Heart left ventricle (tissue), 16 donors: ENCODE measurements around the gene CFAP91. TPM values are rescaled to one million over a fixed set of nuclear protein-coding genes. Genes with fewer than 3 reads are reported as not detected.

Experiments used
- ATAC-seq, 4 donors: fragments of 200-7000 bp; cut with Tn5 transposase; one replicate each; pipeline ENCODE4 v1.9.1; 2020 to 2022; ENCODE audit warnings: moderate library complexity in 4 of 4, mild to moderate bottlenecking in 3 of 4, moderate number of reproducible peaks in 1 of 4
- DNase-seq, 5 donors: peaks; one replicate each; pipeline ENCODE4 v3.0.0-alpha.2; 2020
- H3K27ac ChIP-seq, 12 donors: fragments of 200-600 bp; sonication (generic) in 4 of 12; one replicate each; pipeline versions ENCODE4 v1.5.0 to v1.8.0; 2016 to 2022; ENCODE audit warnings: mild to moderate bottlenecking in 2 of 12
- H3K27me3 ChIP-seq, 9 donors: fragments of 200-600 bp; sonication (generic) in 2 of 9; one replicate each; pipeline versions ENCODE4 v1.5.1 to v1.8.0; 2016 to 2022; ENCODE audit warnings: mild to moderate bottlenecking in 3 of 9
- H3K36me3 ChIP-seq, 9 donors: fragments of 200-600 bp; sonication (generic) in 2 of 9; one replicate each; pipeline versions ENCODE4 v1.5.0 to v1.8.0; 2018 to 2022; ENCODE audit warnings: mild to moderate bottlenecking in 2 of 9
- H3K4me1 ChIP-seq, 12 donors: fragments of 200-600 bp; sonication (generic) in 4 of 12; one replicate each; pipeline versions ENCODE4 v1.5.0 to v1.8.0; 2016 to 2022; ENCODE audit warnings: mild to moderate bottlenecking in 3 of 12
- H3K4me3 ChIP-seq, 12 donors: fragments of 200-600 bp; sonication (generic) in 4 of 12; one replicate each; pipeline versions ENCODE4 v1.5.0 to v1.8.0; 2017 to 2022; ENCODE audit warnings: mild to moderate bottlenecking in 9 of 12, moderate library complexity in 4 of 12
- H3K9me3 ChIP-seq, 12 donors: fragments of 200-600 bp; sonication (generic) in 4 of 12; one replicate each; pipeline versions ENCODE4 v1.5.0 to v1.8.0; 2016 to 2022; ENCODE audit warnings: mild to moderate bottlenecking in 1 of 12
- CTCF ChIP-seq, 12 donors: fragments of 200-600 bp; sonication (generic) in 4 of 12; IDR thresholded peaks; one replicate each; pipeline versions ENCODE4 v1.5.0 to v1.8.0; 2018 to 2022; ENCODE audit warnings: antibody characterized with exemption in 12 of 12, mild to moderate bottlenecking in 5 of 12
- POLR2A ChIP-seq, 2 donors: fragments of 450-650 bp; IDR thresholded peaks; one replicate each; pipeline ENCODE4 v1.6.1; 2017; ENCODE audit warnings: antibody characterized with exemption in 2 of 2, mild to moderate bottlenecking in 2 of 2, moderate library complexity in 2 of 2
- WGBS, 4 donors: extraction: QIAGEN DNeasy Blood & Tissue Kit in 2 of 4; methylation state at CpG; one replicate each; pipeline versions ENCODE4 v1.1.5 to v1.1.7; 2013 to 2018; 5-methylcytosine and 5-hydroxymethylcytosine counted together
- intact Hi-C, 10 donors: fragments of 100-400 bp; cut with DNase I; formaldehyde crosslinking; loops; one replicate each; pipeline versions ENCODE4 v1.11.1 to v1.14.2; 2022
- polyA plus RNA-seq, 2 donors: library from polyadenylated mRNA; stranded (reverse); fragments of 200-250 nt; gene quantifications; one replicate each; pipeline ENCODE4 v1.2.3, GENCODE V29; 2013
- total RNA-seq, 9 donors: library from RNA; depleted of rRNA in 2 of 9; stranded (reverse); fragments of >200 nt in 2 of 9; fragmentation: NEBNext Ultra II Directional in 3 of 9; extraction: Animal tissue kit (Norgen Biotek cat#: 25700) in 3 of 9; gene quantifications; one replicate each; pipeline versions ENCODE4 v1.1.0 to v1.2.4, GENCODE V29; 2016 to 2023
- donor health status: ischemic (EF 13 %, LVEDD 7.1; RV severe dilation, severe dysfunction).
- donor health status: healthy with polysubstance abuse.
- donor health status: DM: no; HTN: yes; CAD: no.
- donor health status: DM: no; HTN: no; CAD: no.
- donor health status: ischemic (EF 25% LVEDD 6.9; RV normal size, moderate dysfunction).
- donor health status: ischemic (EF 25% LVEDD 5.7; RV mildly dilated, moderate dysfunction).
- donor health status: healthy.
- donor health status: DM: yes; HTN: yes; CAD: no.
- donor health status: ischemic (EF 35%, LVEDD 5.7; RV mildly dilated, moderate dysfunction).
- donor health status: nonischemic (EF 11% LVEDD 7.7; RV severe dilation, severe dysfunction).
- donor health status: DM: yes; HTN: yes; CAD: no.
- donor health status: PGD.
- donor health status: ischemic (EF 29% LVEDD 5.4; RV normal size, mild dysfunction).
- donor health status: nonischemic (EF 23%, LVEDD 6.1; RV moderate dilation, normal function).

The CFAP91 gene
- total and polyA plus RNA-seq, 11 donors = 0.16 to 1.9 (median 0.43) TPM; not detected in 1

GRCh38 chr3:119723022-119723421 is 20.2 kb downstream of the CFAP91 start:
- H3K27me3 ChIP-seq = no peaks in the 10 kb centered on the region
- no peak for TF ChIP-seq POLR2A (IDR thresholded peaks at IDR 0.05)
- TF ChIP-seq CTCF (IDR thresholded peaks at IDR 0.05) = no peak
- ATAC-seq (no peak), DNase-seq (no peak)
- no peaks in the 10 kb centered on the region for H3K4me1 ChIP-seq
- H3K9me3 ChIP-seq = no peaks in the 10 kb centered on the region
- H3K27ac ChIP-seq = no peak overlapping the region
- intact Hi-C loops = no loop called here
- H3K4me3 ChIP-seq = no peak overlapping the region
- WGBS, 4 donors = 42 to 53% (median 49%) methylated on average over 2 of the region's 2 CpGs
- H3K36me3 ChIP-seq = no peaks in the 10 kb centered on the region

GRCh38 chr3:119726909-119727308 is 24.1 kb downstream of the CFAP91 start:
- Histone ChIP-seq H3K9me3 (no peaks in the 10 kb centered on the region), H3K27ac (peak overlapping the region in 3 of 12 donors; percentile 18 to 49 (median 34)), H3K27me3 (no peaks in the 10 kb centered on the region), H3K4me1 (no peaks in the 10 kb centered on the region), H3K36me3 (no peaks in the 10 kb centered on the region), H3K4me3 (no peak overlapping the region)
- ATAC-seq (peak in 2 of 4 donors; percentile 39 to 77), DNase-seq (no peak)
- intact Hi-C loops = no loop called here
- 65 to 84% (median 82%) methylated on average over 2 of the region's 2 CpGs for WGBS, 4 donors
- no peak for TF ChIP-seq POLR2A (IDR thresholded peaks at IDR 0.05)
- TF ChIP-seq CTCF (IDR thresholded peaks at IDR 0.05) = no peak

- Histone ChIP-seq H3K27me3 (no peaks in the 10 kb centered on the region), H3K27ac (no peak overlapping the region), H3K36me3 (no peaks in the 10 kb centered on the region), H3K4me1 (no peaks in the 10 kb centered on the region), H3K4me3 (no peak overlapping the region), H3K9me3 (no peaks in the 10 kb centered on the region)
- intact Hi-C loops = no loop called here
- no peak for DNase-seq
- ATAC-seq = no peak
- TF ChIP-seq CTCF (IDR thresholded peaks at IDR 0.05) (no peak), POLR2A (IDR thresholded peaks at IDR 0.05) (no peak)
- WGBS, 4 donors = 94 to 99% (median 95%) methylated on average over 6 of the region's 6 CpGs
Observed at GRCh38 chr3:119729996-119730395, 27.2 kb downstream of the CFAP91 start.

GRCh38 chr3:119731560-119732343 is 28.9 kb downstream of the CFAP91 start:
- DNase-seq = no peak
- 78 to 85% (median 79%) methylated on average over 8 of the region's 8 CpGs for WGBS, 4 donors
- no peak for ATAC-seq
- Histone ChIP-seq H3K27ac (no peak overlapping the region), H3K27me3 (no peaks in the 10 kb centered on the region), H3K9me3 (no peaks in the 10 kb centered on the region), H3K4me1 (no peaks in the 10 kb centered on the region), H3K4me3 (no peak overlapping the region), H3K36me3 (no peaks in the 10 kb centered on the region)
- intact Hi-C loops = no loop called here
- TF ChIP-seq POLR2A (IDR thresholded peaks at IDR 0.05) = no peak
- no peak for TF ChIP-seq CTCF (IDR thresholded peaks at IDR 0.05)
